HG03175 (cell line): ENCODE measurements around the gene PRDM16.

Experiments
- ATAC-seq: cut with Tn5 transposase; IDR thresholded peaks from one replicate; pipeline ENCODE4 v1.9.1; 2021; ENCODE audit warnings: mild to moderate bottlenecking, moderate library complexity; ENCODE audit not compliant: unreplicated experiment

PRDM16 gene

GRCh38 chr1:3120140-3120539 is 51.1 kb downstream of the PRDM16 start:
- ATAC-seq: no peak

GRCh38 chr1:3120994-3121393 is 52.0 kb downstream of the PRDM16 start:
- ATAC-seq: no peak

DNA sequence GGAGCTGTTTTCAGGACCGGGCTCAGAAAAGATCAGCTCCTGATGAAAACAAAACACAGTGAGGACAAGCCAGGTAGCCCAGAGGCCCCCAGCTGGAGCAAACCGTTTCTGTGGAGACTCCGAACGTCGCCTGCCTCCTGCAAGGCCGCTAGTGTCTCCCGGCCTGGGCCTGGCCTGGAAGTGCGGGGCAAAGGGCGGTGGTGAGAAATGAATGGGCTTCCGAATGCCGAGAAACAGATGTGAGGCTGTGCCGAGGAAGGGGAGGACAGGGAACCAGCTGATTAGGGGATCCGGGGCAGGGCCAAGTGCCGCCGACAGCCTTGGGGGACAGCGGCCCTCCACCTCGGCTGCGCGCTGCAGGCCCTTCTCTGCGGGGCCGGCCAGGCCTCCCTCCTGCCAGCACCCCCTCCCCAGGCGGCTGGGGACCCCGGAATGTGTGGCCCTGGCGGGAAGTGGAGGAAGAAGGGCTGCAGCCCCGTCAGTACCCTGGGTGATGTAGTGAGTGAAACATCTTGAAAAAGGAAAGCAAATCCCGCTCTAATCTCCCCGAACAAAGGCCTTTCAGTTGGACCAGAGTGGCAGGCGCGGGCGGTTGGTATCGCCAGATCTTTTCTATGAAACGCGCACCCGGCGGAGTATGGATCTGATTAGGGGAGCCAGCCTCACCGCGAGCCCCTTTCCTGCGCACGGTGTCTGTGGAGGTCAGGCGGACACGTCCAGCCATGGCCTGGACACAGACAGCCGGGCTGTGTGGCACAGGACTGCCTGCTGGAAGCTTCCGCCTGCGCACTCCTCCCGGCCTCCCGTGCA is 52.6 kb downstream of the PRDM16 start:
- no peak for ATAC-seq

DNA sequence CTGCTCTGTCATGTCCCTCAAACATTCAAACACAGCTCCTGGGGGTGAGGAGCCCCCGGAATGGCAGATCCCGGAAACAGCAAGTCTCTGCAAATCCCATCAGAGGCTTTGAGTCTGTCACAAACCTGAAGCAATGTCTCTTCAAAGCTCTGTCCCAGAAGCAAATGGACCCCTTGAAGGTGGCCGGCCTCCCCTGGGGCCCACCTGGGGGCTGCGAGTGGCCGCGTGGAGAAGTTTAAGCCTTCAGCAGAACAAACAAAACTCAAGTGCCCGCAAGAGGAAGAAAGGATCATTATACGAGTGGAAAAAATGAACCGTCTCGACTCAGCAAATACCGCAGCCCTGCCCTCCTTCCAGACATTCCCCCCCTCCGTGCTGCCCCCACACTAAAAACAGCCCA is 53.3 kb downstream of the PRDM16 start:
- ATAC-seq: no peak

GRCh38 chr1:3124246-3124645 is 55.2 kb downstream of the PRDM16 start:
- ATAC-seq: no peak

GRCh38 chr1:3125078-3125477 is 56.1 kb downstream of the PRDM16 start:
- no peak for ATAC-seq

- ATAC-seq: no peak
These were observed 56.8 kb downstream of the PRDM16 start for GRCh38 chr1:3125546-3126368.

- no peak for ATAC-seq
These were observed 58.0 kb downstream of the PRDM16 start for GRCh38 chr1:3126756-3127678.

DNA sequence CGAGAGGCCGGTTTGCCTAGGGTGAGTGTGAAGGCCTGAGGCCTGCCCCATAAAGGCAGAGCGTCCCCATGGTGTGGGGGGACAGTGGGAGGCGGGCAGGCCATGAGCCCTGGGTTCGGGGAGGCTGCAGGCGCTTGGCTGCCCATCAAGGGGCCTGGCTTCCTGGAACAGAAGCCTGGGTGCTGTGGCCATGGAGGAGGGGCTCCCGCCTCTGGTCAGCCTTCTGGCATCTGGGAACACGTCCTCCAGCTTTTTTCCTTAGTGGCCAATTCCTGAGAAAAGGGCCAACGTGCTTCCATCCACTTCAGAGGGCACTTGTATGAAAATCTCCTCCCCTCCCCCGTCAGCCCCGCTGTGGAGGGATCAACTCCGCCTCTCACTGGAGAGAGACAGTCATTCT is 58.7 kb downstream of the PRDM16 start:
- no peak for ATAC-seq

- ATAC-seq: no peak
These were observed 59.6 kb downstream of the PRDM16 start for GRCh38 chr1:3128431-3129132.

GRCh38 chr1:3129133-3129490 is 60.1 kb downstream of the PRDM16 start:
- no peak for ATAC-seq

GRCh38 chr1:3130268-3130667 is 61.3 kb downstream of the PRDM16 start:
- ATAC-seq: no peak

DNA sequence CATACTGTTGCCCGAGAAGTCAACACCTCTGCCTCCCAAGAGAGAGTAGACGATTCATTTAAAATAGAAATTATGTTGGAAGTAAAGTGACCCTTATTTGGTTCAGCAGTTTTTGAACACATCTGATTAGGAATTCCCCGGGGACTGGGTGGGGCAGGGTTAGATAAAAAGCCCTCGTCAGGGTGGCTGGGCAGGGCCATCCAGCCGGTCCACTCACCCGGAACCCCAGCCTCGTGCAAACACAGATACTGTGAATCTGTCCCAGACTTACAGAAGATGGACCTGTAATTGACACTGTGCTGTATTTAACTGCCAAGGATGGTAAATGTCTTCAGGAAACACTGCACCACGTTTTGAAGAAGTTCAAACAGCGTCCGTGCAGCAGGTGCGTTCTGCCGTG is 63.7 kb downstream of the PRDM16 start:
- no peak for ATAC-seq

DNA sequence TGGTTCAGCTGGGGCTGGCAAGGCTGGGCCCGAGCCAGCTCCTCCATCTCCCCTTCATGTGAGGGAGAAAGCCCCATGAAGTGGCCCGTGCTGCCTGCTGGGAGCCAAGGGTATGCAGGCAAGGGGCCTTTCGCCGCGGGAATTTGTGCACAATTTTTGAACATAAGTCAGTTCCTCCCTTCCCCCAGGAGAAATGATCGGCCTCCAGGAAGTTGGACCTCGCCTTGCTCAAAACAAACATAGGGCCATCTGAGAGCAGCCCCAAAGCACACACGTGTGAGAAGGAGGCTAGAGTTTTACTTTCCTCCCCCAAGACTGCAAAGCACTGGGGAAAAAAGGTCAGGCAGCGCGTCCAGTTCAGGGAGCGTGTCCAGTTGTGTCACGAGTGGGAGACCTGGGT is 64.7 kb downstream of the PRDM16 start:
- ATAC-seq: no peak

- no peak for ATAC-seq
These were observed 65.5 kb downstream of the PRDM16 start for GRCh38 chr1:3134381-3135072.

DNA sequence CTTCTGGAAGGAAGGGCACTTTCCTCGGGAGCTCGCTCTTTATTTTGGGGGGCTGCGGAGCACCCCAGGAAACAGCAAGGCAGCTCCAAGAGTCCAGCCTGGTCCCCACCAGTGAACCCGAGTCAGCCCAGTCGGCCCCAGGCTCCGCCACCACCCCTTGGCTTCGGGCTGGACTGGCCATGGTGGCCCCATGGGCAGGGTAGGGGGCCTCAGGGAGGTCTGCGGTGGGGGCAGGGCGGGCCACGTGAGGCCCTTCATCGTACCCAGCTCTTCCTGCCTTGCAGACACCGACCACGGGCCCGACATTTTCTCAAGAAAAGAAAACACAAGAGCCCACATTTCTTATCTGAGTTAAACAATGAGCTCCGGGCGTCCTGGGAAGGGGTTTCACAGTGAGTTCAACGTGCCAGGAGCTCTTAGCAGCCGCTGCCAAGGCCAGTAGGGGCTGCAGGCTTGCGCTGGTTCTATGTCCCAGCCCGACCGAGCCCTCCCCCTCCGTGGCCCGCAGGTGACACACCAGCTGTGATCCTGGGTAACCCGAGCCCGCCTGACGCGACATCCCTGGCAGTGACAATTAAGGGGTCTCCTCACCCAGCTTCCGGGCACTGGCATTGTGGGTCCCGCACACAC is 66.2 kb downstream of the PRDM16 start:
- ATAC-seq: no peak

- no peak for ATAC-seq
These were observed 66.9 kb downstream of the PRDM16 start for GRCh38 chr1:3135744-3136455.

DNA sequence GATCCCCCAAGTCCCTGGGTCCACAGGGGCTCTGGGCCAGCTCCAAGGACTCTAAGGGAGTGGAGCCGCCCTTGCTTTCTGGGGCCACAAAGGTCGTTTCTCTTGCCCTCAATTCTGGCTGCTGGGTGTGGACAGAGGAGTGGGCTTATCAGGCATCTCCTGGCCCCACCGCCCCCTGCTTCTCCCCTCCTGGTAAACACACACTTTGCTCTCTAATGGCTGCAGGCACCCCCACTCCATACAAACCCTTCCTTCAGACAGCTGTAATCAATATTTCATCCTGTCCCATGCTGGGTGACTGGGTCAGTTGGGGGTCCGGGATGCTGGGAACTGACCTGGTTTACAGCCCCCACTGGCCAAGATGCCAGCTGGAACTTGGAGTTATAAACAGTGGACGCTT is 67.5 kb downstream of the PRDM16 start:
- ATAC-seq: no peak
